HG03175 (cell line): Measurements from ENCODE around the gene KRTAP4-1.
A peak's percentile ranks its signal among the peaks of the same experiment; 100 is the strongest.
"Not testable (repeated sequence)": the region's sequence is repeated elsewhere in the genome, so short reads cannot be mapped to it uniquely, and the experiment has no call there.

ENCODE experiments used
- ATAC-seq: cut with Tn5 transposase; IDR thresholded peaks from one replicate; pipeline ENCODE4 v1.9.1; 2021; ENCODE audit warnings: mild to moderate bottlenecking, moderate library complexity; ENCODE audit not compliant: unreplicated experiment

Gene KRTAP4-1

DNA sequence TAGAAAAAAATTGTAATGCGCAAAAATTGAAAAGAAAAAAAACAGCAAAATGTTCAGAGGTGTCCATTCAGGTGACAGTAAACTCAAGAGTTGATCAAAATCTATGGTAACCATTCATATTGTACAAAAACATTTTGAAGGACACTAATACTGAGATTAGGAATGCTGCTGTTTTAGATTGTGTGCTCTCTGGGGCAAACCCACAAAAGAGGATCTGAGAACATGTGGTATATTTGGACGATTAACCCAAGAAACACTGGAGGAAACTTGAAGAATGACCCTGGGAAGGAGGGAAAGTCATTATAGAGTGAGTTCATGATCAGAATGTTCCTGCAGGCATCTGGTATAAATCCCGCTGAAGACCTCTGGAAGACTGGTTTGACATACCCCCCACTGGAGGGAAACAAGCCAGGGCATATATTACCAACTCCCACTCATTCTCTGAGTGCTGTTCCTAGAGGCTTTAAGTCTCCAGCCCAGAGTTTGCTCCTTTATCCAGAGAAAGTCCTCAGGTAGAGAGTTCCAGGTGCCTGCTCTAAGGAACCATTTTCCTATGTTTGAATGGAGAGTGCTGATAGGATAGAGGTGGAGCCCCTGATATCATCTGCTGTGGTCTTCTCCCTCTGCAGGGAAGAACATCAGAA is 7.8 kb downstream of the KRTAP4-1 start:
- ATAC-seq, result peak; percentile 50

- ATAC-seq, result no peak
These were observed 12.8 kb downstream of the KRTAP4-1 start for GRCh38 chr17:41171886-41172285.

DNA sequence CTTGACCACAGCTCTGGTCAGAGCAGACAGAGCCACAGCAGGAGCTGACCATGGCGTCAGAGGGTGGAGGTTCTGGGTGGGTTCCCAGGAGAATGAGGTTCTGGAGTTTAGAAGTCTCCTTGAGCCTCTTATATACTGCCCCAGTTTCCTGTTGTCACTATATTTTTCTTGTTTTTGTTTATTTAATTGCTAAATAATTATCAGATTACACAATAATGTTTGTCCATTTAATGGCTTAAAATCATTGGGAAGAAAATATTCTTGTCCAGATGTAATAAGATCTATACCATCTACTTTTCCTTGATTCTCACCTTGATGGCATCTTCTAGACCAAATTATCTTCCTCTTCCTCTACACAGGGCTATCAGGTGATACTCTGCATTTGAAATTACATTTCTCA is 16.6 kb downstream of the KRTAP4-1 start, which contains the start of gene KRTAP4-3:
Gene KRTAP4-3, minus strand, starts transcription at position 101 of the 400 bp plus-strand sequence. Its CDS starts 49 bp downstream, at position 52.
- ATAC-seq, result no peak

DNA sequence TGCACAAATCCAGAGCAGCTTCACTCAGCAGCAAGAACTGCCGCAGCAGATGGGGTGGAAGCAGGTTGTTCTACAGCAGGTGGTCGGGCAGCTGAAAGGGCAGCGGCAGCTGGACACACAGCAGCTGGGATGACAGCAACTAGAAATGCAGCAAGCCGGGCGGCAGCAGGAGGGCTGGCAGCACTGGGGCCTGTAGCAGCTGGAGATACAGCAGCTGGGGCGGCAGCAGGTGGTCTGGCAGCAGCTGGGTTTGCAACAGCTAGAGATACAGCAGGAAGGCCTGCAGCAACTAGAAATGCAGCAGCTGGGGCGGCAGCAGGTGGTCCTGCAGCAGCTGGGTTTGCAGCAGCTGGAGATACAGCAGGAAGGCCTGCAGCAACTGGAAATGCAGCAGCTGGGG is 17.1 kb downstream of the KRTAP4-1 start:
- ATAC-seq, result no peak

DNA sequence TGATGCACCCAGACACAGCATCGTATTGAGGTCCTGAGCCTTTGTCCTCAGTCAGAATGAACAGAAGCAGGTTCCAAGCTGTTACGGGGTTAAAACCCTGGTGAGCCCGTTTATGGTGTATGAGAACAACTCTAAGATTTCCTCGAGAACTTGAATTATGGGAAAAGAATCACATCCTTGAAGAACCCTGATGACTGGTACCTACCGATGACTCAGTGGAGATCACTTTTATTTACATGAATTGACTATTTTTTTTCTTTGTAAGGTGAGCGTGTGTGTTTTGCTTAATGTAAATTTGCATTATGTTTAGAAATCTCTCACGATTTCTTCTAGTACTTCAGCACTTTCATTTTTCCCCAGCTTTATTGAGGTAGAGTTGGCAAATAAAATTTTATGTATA is 20.9 kb downstream of the KRTAP4-1 start:
- ATAC-seq, result no peak

- no peak for ATAC-seq
These were observed 24.1 kb downstream of the KRTAP4-1 start, which contains the start of gene KRTAP4-4 for GRCh38 chr17:41160648-41161047. Gene KRTAP4-4 (minus strand): TSS chr17:41160748. CDS start chr17:41160691, 57 bp downstream.

- not testable (repeated sequence) for ATAC-seq
These were observed 24.5 kb downstream of the KRTAP4-1 start for GRCh38 chr17:41160190-41160589.

DNA sequence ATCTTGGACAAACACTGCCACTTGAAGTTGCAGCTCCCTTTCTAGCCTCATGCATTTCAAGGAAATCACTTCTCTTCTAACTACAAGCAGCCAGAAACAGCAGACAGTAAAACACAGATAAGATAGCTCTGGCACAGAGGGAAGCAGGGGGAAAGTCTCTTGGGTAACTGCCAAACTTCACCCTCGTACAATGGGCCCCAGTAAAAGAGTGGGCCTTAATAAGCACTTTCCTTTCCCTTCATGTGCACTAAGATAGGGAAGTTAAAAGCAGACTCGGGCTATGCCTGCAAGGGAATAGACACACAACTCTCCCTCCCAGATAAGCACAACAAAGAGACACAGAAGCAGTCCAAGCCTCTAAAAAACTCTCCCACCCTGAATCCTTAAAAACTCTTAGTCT is 30.9 kb downstream of the KRTAP4-1 start:
- ATAC-seq, result no peak

- no peak for ATAC-seq
These were observed 33.2 kb downstream of the KRTAP4-1 start for GRCh38 chr17:41151525-41151924.

DNA sequence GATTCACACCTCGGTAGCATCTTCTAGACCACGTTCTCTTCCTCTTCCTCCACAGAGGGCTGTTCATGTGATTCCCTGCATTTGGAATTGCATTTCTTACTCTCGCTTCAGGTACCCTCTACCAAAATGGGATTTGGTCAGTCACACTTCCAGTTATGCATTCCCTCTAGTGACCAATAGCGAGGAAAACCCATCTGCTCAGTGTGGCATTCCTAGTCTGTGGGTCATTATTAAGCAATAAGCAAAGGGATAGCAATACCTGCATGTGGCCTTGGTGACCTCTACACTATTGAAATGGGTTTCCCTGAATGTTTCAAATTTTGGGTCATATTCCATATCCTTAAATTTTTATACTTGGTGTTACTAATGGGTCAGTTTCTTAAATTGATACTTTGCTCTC is 34.7 kb downstream of the KRTAP4-1 start:
- no peak for ATAC-seq

DNA sequence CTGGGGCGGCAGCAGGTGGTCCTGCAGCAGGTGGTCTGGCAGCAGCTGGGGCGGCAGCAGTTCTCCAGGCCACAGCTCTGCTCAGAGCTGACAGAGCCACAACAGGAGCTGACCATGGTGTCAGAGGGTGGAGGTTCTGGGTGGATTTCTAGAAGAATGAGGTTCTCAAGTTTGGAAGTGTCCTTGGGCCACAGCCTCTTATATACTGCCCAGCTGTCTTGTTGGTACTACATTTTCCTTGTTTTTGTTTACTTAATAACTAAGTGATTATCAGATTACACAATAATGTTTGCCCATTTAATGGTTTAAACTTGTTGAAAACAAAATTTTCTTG is 35.1 kb downstream of the KRTAP4-1 start, which contains the start of gene KRTAP4-5:
Gene KRTAP4-5, minus strand, starts transcription at position 174 of the 334 bp plus-strand sequence. Its CDS starts 58 bp downstream, at position 116.
- no peak for ATAC-seq

- not testable (repeated sequence) for ATAC-seq
These were observed 35.6 kb downstream of the KRTAP4-1 start for GRCh38 chr17:41148971-41149651.

DNA sequence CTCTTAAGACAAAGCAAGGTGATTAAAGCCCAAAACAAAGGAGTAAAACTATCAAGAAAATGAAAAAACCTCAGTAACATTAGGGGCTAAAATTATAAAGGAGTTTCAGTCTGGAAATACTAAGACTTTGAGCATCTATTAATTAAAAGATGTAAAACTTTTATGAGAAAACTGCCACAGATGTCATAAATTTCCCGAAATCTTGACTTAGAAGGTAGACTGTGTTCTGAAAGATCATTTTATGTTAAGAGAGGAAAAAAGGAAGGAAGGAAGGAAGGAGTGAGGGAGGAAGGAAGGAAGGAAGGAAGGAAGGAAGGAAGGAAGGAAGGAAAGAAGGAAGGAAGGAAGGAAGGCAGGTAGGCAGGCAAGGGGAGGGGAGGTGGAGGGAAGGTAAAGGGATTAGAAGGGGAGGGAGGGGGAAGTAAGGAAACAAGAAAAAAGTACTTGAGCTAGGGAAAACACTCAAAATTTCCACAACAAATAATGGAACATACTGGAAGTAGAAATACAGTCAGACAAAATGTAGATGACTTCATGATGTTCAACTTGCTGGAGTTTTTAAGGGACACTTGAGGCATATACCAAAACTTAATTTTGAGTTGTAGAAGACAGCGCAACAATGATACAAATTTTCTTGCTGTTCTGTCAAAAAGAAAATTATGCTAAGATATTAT is 37.0 kb downstream of the KRTAP4-1 start:
- ATAC-seq, result no peak

DNA sequence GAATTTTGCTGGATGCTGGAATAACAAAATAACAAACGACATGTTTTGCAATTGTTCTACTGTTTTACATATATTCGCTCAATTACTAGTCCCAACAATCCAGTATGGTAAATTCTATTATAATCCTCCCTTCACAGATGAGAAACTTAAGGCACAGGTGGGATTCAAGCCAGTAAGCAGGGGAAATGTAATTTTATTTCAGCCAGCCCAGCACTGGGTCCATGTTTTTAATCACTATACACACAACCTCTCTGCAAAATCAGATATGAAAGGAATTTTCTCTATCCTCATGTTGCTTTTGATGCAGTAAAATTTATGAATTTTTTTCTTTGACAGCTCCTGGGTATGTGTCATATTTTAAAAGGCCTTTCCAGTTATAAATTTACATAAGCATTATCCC is 39.5 kb downstream of the KRTAP4-1 start:
- ATAC-seq, result no peak

GRCh38 chr17:41144846-41145245 is 39.9 kb downstream of the KRTAP4-1 start:
- ATAC-seq, result no peak

DNA sequence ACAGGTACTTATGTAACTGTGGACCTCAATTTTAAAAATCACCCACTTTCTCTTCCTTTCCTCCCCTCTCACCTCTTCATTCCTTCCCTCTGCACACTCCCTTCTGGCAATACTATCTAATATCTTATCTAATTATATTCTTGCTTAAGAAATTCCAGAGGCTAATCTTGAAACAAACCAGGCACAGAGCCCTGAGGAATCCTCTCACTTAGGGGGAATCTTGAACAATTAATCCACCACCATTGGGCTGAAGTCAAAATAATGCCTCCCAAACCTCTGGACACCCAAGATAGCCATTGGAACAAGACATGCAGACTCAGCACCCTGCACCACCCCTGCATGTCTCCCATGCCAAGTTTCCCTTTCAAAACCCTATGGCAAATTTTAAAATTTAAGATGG is 43.4 kb downstream of the KRTAP4-1 start:
- ATAC-seq, result no peak

GRCh38 chr17:41140360-41141131 is 44.2 kb downstream of the KRTAP4-1 start, which contains the start of gene KRTAP4-6:
Gene KRTAP4-6 (minus strand): TSS chr17:41140544. CDS start chr17:41140487, 57 bp downstream.
- no peak for ATAC-seq

- ATAC-seq, result not testable (repeated sequence)
These were observed 44.8 kb downstream of the KRTAP4-1 start for GRCh38 chr17:41139865-41140264.
